Measurements from ENCODE around the gene TMEM229A. TPM values are rescaled to one million over a fixed set of nuclear protein-coding genes. Genes with fewer than 3 reads are reported as not detected.

The TMEM229A gene
- total RNA-seq, 1 experiment from 2014 or later, result 0.74 TPM

DNA sequence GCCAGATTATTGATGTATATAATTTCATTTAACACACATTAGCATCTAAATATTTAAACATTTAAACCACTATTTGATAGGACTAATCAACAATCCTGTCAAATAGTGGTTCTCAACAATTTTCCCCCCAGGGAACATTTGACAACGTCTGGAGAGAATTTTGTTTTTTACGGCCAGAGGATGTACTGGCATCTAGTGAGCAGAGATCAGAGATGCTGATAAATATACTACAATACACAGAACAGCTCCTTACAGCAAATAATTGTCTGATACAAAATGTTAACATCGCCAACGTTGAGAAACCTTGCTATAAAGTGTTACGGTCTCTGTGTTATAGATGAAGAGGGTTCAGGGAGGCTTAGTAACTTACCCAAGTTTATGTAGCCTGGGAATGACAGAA, 25.0 kb upstream of the TMEM229A start (continued):
- TF ChIP-seq AFF4 (CRISPR knock-in tag; IDR thresholded peaks at IDR 0.05; ENCODE audit: borderline replicate concordance) (no peak), TP53 (CRISPR knock-in tag; IDR thresholded peaks at IDR 0.05) (no peak), KAT7 (CRISPR knock-in tag; IDR thresholded peaks at IDR 0.05; ENCODE audit: borderline replicate concordance) (no peak), CBFB (CRISPR knock-in tag; IDR thresholded peaks at IDR 0.05; ENCODE audit: low read depth) (no peak), NFYB (CRISPR knock-in tag; conservative IDR thresholded peaks at IDR 0.05; ENCODE audit: low read depth) (no peak)

GRCh38 chr7:124056234-124056633, 23.4 kb upstream of the TMEM229A start:
- H3K4me3 Mint-ChIP-seq, result no peak overlapping the region
- H3K27ac Mint-ChIP-seq, result no peak overlapping the region
- ATAC-seq (no peak), DNase-seq (ENCODE audit: low spot score) (no peak)
- no peaks in the 10 kb centered on the region for H3K9me3 Mint-ChIP-seq
- no peaks in the 10 kb centered on the region for H3K36me3 Mint-ChIP-seq
- ChIA-PET CTCF (no interaction called here), POLR2A (no interaction called here)
- H3K4me1 Mint-ChIP-seq, result no peaks in the 10 kb centered on the region
- TF ChIP-seq TP53 (CRISPR knock-in tag; IDR thresholded peaks at IDR 0.05) (no peak), CBFB (CRISPR knock-in tag; IDR thresholded peaks at IDR 0.05; ENCODE audit: low read depth) (no peak), USF2 (CRISPR knock-in tag; IDR thresholded peaks at IDR 0.05) (no peak), SMAD3 (CRISPR knock-in tag; IDR thresholded peaks at IDR 0.05; ENCODE audit: borderline replicate concordance) (no peak), ESRRA (CRISPR knock-in tag; IDR thresholded peaks at IDR 0.05; ENCODE audit: borderline replicate concordance) (no peak), GABPB1 (CRISPR knock-in tag; IDR thresholded peaks at IDR 0.05) (no peak), SOX15 (CRISPR knock-in tag; IDR thresholded peaks at IDR 0.05) (no peak), USF1 (CRISPR knock-in tag; IDR thresholded peaks at IDR 0.05) (no peak), ELF4 (CRISPR knock-in tag; IDR thresholded peaks at IDR 0.05; ENCODE audit: low read depth) (no peak), AFF4 (CRISPR knock-in tag; IDR thresholded peaks at IDR 0.05; ENCODE audit: borderline replicate concordance) (no peak), NR2C2 (CRISPR knock-in tag; IDR thresholded peaks at IDR 0.05) (no peak), GTF2I (CRISPR knock-in tag; conservative IDR thresholded peaks at IDR 0.05) (no peak), ERG (CRISPR knock-in tag; IDR thresholded peaks at IDR 0.05) (no peak), NFATC4 (CRISPR knock-in tag; IDR thresholded peaks at IDR 0.05) (no peak), ETV6 (CRISPR knock-in tag; IDR thresholded peaks at IDR 0.05) (no peak), NR1H2 (CRISPR knock-in tag; IDR thresholded peaks at IDR 0.05) (no peak), NFYB (CRISPR knock-in tag; conservative IDR thresholded peaks at IDR 0.05; ENCODE audit: low read depth) (no peak)
- TF ChIP-seq, protein P1, sequence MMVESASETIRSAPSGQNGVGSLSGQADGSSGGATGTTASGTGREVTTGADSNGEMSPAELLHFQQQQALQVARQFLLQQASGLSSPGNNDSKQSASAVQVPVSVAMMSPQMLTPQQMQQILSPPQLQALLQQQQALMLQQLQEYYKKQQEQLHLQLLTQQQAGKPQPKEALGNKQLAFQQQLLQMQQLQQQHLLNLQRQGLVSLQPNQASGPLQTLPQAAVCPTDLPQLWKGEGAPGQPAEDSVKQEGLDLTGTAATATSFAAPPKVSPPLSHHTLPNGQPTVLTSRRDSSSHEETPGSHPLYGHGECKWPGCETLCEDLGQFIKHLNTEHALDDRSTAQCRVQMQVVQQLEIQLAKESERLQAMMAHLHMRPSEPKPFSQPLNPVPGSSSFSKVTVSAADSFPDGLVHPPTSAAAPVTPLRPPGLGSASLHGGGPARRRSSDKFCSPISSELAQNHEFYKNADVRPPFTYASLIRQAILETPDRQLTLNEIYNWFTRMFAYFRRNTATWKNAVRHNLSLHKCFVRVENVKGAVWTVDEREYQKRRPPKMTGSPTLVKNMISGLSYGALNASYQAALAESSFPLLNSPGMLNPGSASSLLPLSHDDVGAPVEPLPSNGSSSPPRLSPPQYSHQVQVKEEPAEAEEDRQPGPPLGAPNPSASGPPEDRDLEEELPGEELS (CRISPR knock-in tag; IDR thresholded peaks at IDR 0.05), result no peak
- TF ChIP-seq, protein P2, sequence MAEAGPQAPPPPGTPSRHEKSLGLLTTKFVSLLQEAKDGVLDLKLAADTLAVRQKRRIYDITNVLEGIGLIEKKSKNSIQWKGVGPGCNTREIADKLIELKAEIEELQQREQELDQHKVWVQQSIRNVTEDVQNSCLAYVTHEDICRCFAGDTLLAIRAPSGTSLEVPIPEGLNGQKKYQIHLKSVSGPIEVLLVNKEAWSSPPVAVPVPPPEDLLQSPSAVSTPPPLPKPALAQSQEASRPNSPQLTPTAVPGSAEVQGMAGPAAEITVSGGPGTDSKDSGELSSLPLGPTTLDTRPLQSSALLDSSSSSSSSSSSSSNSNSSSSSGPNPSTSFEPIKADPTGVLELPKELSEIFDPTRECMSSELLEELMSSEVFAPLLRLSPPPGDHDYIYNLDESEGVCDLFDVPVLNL (CRISPR knock-in tag; IDR thresholded peaks at IDR 0.05; ENCODE audit: borderline replicate concordance, low read depth), result no peak
- no peaks in the 10 kb centered on the region for H3K27me3 Mint-ChIP-seq (ENCODE audit: low read depth)

All from WTC11 (cell line).